AG10803 (cell line): ENCODE measurements around the gene NSMCE1.

Experiments
- DNase-seq: peaks from one replicate; pipeline ENCODE4 v3.0.0; 2010; ENCODE audit warnings: low read depth
- H3K4me3 ChIP-seq: 2 replicates; pipeline ENCODE4 v1.5.1; 2011; ENCODE audit warnings: mild to moderate bottlenecking, low read length, control low read depth
- CTCF ChIP-seq: conservative IDR thresholded peaks from 2 replicates; pipeline ENCODE4 v1.5.1; 2011; ENCODE audit warnings: mild to moderate bottlenecking, low read length, control low read depth, inconsistent platforms

The NSMCE1 gene

GRCh38 chr16:27308792-27309191 lies 40.2 kb upstream of the NSMCE1 start:
- TF ChIP-seq CTCF = no peak
- DNase-seq = no peak
- no peak overlapping the region for H3K4me3 ChIP-seq

GRCh38 chr16:27305839-27306442 lies 37.4 kb upstream of the NSMCE1 start:
- DNase-seq = no peak
- no peak for TF ChIP-seq CTCF
- no peak overlapping the region for H3K4me3 ChIP-seq

GRCh38 chr16:27304881-27305745 lies 36.5 kb upstream of the NSMCE1 start:
- TF ChIP-seq CTCF = no peak
- H3K4me3 ChIP-seq = no peak overlapping the region
- DNase-seq = peak; percentile 45

GRCh38 chr16:27304102-27304501 lies 35.5 kb upstream of the NSMCE1 start:
- H3K4me3 ChIP-seq = no peak overlapping the region
- no peak for TF ChIP-seq CTCF
- DNase-seq = no peak

GRCh38 chr16:27303256-27304100 lies 34.9 kb upstream of the NSMCE1 start:
- TF ChIP-seq CTCF = no peak
- no peak for DNase-seq

GRCh38 chr16:27302126-27302525 lies 33.6 kb upstream of the NSMCE1 start:
- no peak overlapping the region for H3K4me3 ChIP-seq
- no peak for DNase-seq
- no peak for TF ChIP-seq CTCF

More at GRCh38 chr16:27303256-27304100, 34.9 kb upstream of the NSMCE1 start:
- H3K4me3 ChIP-seq = no peak overlapping the region
